ENCODE results near the gene ALG14.

- TF ChIP-seq ELK1 (IDR thresholded peaks at IDR 0.05; ENCODE audit: low read depth, low read length): no peak
- TF ChIP-seq CTCF (IDR thresholded peaks at IDR 0.05 in 2 of 3, conservative IDR thresholded peaks at IDR 0.05 in 1 of 3; ENCODE audit: control insufficient read depth in 2 of 3, extremely low read depth in 1 of 3, insufficient read depth in 1 of 3, low read depth in 3 of 3, low read length in 3 of 3): no peak
- TF ChIP-seq POLR2AphosphoS5 (IDR thresholded peaks at IDR 0.05; ENCODE audit: low read length): no peak
- TF ChIP-seq REST (IDR thresholded peaks at IDR 0.05; ENCODE audit: low read depth, low read length): no peak
- no peak for TF ChIP-seq USF1 (IDR thresholded peaks at IDR 0.05; ENCODE audit: borderline replicate concordance, extremely low read length, insufficient read depth, low read depth, low read length)
- TF ChIP-seq YY1 (IDR thresholded peaks at IDR 0.05; ENCODE audit: low read depth, low read length): no peak
- no peak for TF ChIP-seq EP300 (IDR thresholded peaks at IDR 0.05; ENCODE audit: borderline replicate concordance in 1 of 2, control insufficient read depth in 1 of 2, low read depth in 2 of 2, low read length in 2 of 2)
- TF ChIP-seq MAX (IDR thresholded peaks at IDR 0.05; ENCODE audit: low read depth, low read length): no peak
- TF ChIP-seq RAD21 (IDR thresholded peaks at IDR 0.05; ENCODE audit: insufficient read depth, low read depth, low read length): no peak
- TF ChIP-seq POLR2AphosphoS2 (IDR thresholded peaks at IDR 0.05; ENCODE audit: low read depth, low read length): no peak
- no peak for TF ChIP-seq SKIL (IDR thresholded peaks at IDR 0.05; ENCODE audit: low read depth, poor library complexity, severe bottlenecking)
These were observed 68.7 kb downstream of the ALG14 start for GRCh38 chr1:95004013-95004412.
